GM12891 (cell line): ENCODE data around the gene CEP350.

Source experiments
- DNase-seq: peaks from one replicate; pipeline ENCODE4 v3.0.0; 2011; ENCODE audit warnings: low spot score; ENCODE audit not compliant: insufficient read length
- FAIRE-seq: peaks from 2 replicates; lab custom pipeline; 2011; peaks lifted over from hg19 to GRCh38; lab: Jason Lieb, UNC
- PAX5 ChIP-seq: IDR thresholded peaks from 2 replicates; pipeline ENCODE4 v1.6.1; 2011; ENCODE audit warnings: low read length, moderate library complexity, mild to moderate bottlenecking; ENCODE audit not compliant: insufficient read depth, severe bottlenecking
- POLR2A ChIP-seq: IDR thresholded peaks from 2 replicates; pipeline ENCODE4 v1.6.1; 2011; ENCODE audit warnings: low read depth, low read length, control low read depth
- POLR2AphosphoS5 ChIP-seq: IDR thresholded peaks from 2 replicates; pipeline ENCODE4 v1.6.1; 2011; ENCODE audit warnings: low read depth, low read length, control low read depth
- POU2F2 ChIP-seq: IDR thresholded peaks from 2 replicates; pipeline ENCODE4 v1.6.1; 2011; ENCODE audit warnings: low read depth, mild to moderate bottlenecking, control low read depth, low read length, moderate library complexity
- SPI1 ChIP-seq: IDR thresholded peaks from 2 replicates; pipeline ENCODE4 v1.6.1; 2011; ENCODE audit warnings: low read depth, low read length, control low read depth
- TAF1 ChIP-seq: IDR thresholded peaks from 2 replicates; pipeline ENCODE4 v1.6.1; 2011; ENCODE audit warnings: low read depth, low read length, control low read depth

The CEP350 gene

GRCh38 chr1:180046674-180047073 lies 92.1 kb downstream of the CEP350 start:
- TF ChIP-seq POLR2A = no peak
- no peak for TF ChIP-seq TAF1
- TF ChIP-seq POU2F2 = no peak
- no peak for TF ChIP-seq PAX5
- no peak for TF ChIP-seq SPI1
- no peak for TF ChIP-seq POLR2AphosphoS5
- FAIRE-seq (no peak), DNase-seq (no peak)

GRCh38 chr1:180053594-180054567 lies 99.3 kb downstream of the CEP350 start:
- DNase-seq (no peak), FAIRE-seq (no peak)
- TF ChIP-seq PAX5 = no peak
- TF ChIP-seq POLR2AphosphoS5 = no peak
- TF ChIP-seq TAF1 = no peak
- no peak for TF ChIP-seq POU2F2
- no peak for TF ChIP-seq SPI1
- TF ChIP-seq POLR2A = no peak

- TF ChIP-seq TAF1 (no peak), SPI1 (no peak), POU2F2 (no peak), POLR2A (no peak), POLR2AphosphoS5 (no peak), PAX5 (no peak)
- FAIRE-seq (no peak), DNase-seq (no peak)
Measured at GRCh38 chr1:180057883-180058396, 103.3 kb downstream of the CEP350 start.

GRCh38 chr1:180061019-180061418 lies 106.4 kb downstream of the CEP350 start:
- no peak for DNase-seq
- no peak for TF ChIP-seq TAF1
- no peak for TF ChIP-seq POU2F2
- TF ChIP-seq SPI1 = no peak
- no peak for TF ChIP-seq POLR2AphosphoS5
- TF ChIP-seq POLR2A = no peak
- no peak for TF ChIP-seq PAX5
- FAIRE-seq = no peak

- TF ChIP-seq POU2F2 = no peak
- no peak for TF ChIP-seq SPI1
- TF ChIP-seq POLR2AphosphoS5 = no peak
- TF ChIP-seq PAX5 = no peak
- TF ChIP-seq TAF1 = no peak
- no peak for TF ChIP-seq POLR2A
- peak; percentile 13 for FAIRE-seq
- DNase-seq = no peak
Measured at GRCh38 chr1:180062452-180062971, 107.9 kb downstream of the CEP350 start.

- DNase-seq = no peak
- no peak for FAIRE-seq
- TF ChIP-seq PAX5 (no peak), POU2F2 (no peak)
Measured at GRCh38 chr1:180065408-180065807, 110.8 kb downstream of the CEP350 start.

GRCh38 chr1:180066150-180066549 lies 111.5 kb downstream of the CEP350 start:
- FAIRE-seq (no peak), DNase-seq (no peak)

GRCh38 chr1:180070286-180070685 lies 115.7 kb downstream of the CEP350 start:
- FAIRE-seq (no peak), DNase-seq (no peak)
- TF ChIP-seq POU2F2 (no peak), SPI1 (no peak), PAX5 (no peak), POLR2A (no peak), TAF1 (no peak), POLR2AphosphoS5 (no peak)

More at GRCh38 chr1:180066150-180066549, 111.5 kb downstream of the CEP350 start:
- TF ChIP-seq POU2F2 = no peak

- no peak for FAIRE-seq
- TF ChIP-seq POU2F2 (no peak), TAF1 (no peak)
- DNase-seq = no peak
Measured at GRCh38 chr1:180071759-180072158, 117.1 kb downstream of the CEP350 start.

- no peak for FAIRE-seq
- no peak for DNase-seq
- TF ChIP-seq POLR2A (no peak), SPI1 (no peak), POU2F2 (no peak), PAX5 (no peak), TAF1 (no peak), POLR2AphosphoS5 (no peak)
Measured at GRCh38 chr1:180080439-180080838, 125.8 kb downstream of the CEP350 start.

- FAIRE-seq = no peak
- TF ChIP-seq POU2F2 (no peak), POLR2A (no peak)
- DNase-seq = no peak
Measured at GRCh38 chr1:180081474-180081873, 126.9 kb downstream of the CEP350 start.
